Activated naive CD4-positive, alpha-beta T cell treated with anti-CD3 and anti-CD28 coated beads for 36 hours (primary cell): Measurements from ENCODE around the gene NCOA4. TPM values are rescaled to one million over a fixed set of nuclear protein-coding genes. Genes with fewer than 3 reads are reported as not detected.
"Not testable (repeated sequence)": the region's sequence is repeated elsewhere in the genome, so short reads cannot be mapped to it uniquely, and the experiment has no call there.

Source experiments
- CTCF ChIA-PET: fragments of 350-600 bp; sonication (Branson Sonifier 250); formaldehyde crosslinking; loops from one replicate; lab custom pipeline; 2021; ENCODE audit warnings: antibody characterized with exemption; lab: Charles Lee
- DNase-seq: peaks from one replicate; pipeline ENCODE4 v3.0.0-alpha.2; 2020
- H3K27ac Mint-ChIP-seq: one replicate; pipeline ENCODE4 v1.8.0; 2021; ENCODE audit warnings: mild to moderate bottlenecking, mixed read lengths
- H3K27me3 Mint-ChIP-seq: one replicate; pipeline ENCODE4 v1.8.0; 2021; ENCODE audit warnings: low read depth, mixed read lengths
- H3K36me3 Mint-ChIP-seq: one replicate; pipeline ENCODE4 v1.8.0; 2021; ENCODE audit warnings: low read depth, mixed read lengths
- H3K4me1 Mint-ChIP-seq: one replicate; pipeline ENCODE4 v1.8.0; 2021; ENCODE audit warnings: low read depth, mixed read lengths
- H3K4me3 Mint-ChIP-seq: one replicate; pipeline ENCODE4 v1.8.0; 2021; ENCODE audit warnings: mild to moderate bottlenecking, moderate library complexity, mixed read lengths
- H3K9me3 Mint-ChIP-seq: one replicate; pipeline ENCODE4 v1.8.0; 2021; ENCODE audit warnings: mixed read lengths
- intact Hi-C: fragments of 100-400 bp; cut with micrococcal nuclease; formaldehyde crosslinking; loops from one replicate; pipeline ENCODE4 v1.15.1; 2023
- total RNA-seq, 2 experiments: library from RNA; stranded (reverse); gene quantifications; one replicate each; pipeline ENCODE4 v1.2.3, GENCODE V29; 2021

NCOA4 gene
- total RNA-seq, 2 experiments from 2014 or later: 74.2 to 75.0 TPM

GRCh38 chr10:45997994-45998763, 32.2 kb downstream of the NCOA4 start:
- Mint-ChIP-seq H3K27me3 (no peaks in the 10 kb centered on the region), H3K4me1 (no peaks in the 10 kb centered on the region), H3K27ac (no peak overlapping the region), H3K4me3 (no peak overlapping the region), H3K36me3 (peaks cover 37% of the 10 kb centered on the region), H3K9me3 (peaks cover 2% of the 10 kb centered on the region)
- CTCF ChIA-PET: interaction anchor here (0.6 kb wide), 1 partner anchor 271 kb away, joined by 5 read pairs; no protein-coding TSS in a partner anchor
- no peak for DNase-seq
- intact Hi-C loops: no loop called here

DNA sequence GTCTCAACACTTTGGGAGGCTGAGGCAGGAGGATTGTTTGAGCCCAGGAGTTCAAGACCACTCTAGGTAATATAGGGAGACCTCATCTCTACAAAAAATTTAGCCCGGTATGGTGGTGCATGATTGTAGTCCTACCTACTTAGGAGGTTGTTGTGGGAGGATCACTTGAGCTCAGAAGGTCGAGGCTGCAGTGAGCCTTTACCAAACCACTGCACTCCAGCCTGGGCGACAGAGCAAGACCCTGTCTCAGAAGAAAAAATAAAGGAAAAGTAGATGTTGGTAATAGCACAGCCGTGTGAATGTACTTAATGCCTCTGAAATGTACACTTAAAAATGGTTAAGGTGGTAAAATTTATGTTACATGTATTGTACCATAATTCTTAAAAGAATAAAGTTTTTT, 32.9 kb downstream of the NCOA4 start:
- peaks cover 2% of the 10 kb centered on the region for H3K9me3 Mint-ChIP-seq
- no peaks in the 10 kb centered on the region for H3K27me3 Mint-ChIP-seq
- no peak overlapping the region for H3K27ac Mint-ChIP-seq
- CTCF ChIA-PET: no interaction called here
- peaks cover 38% of the 10 kb centered on the region for H3K36me3 Mint-ChIP-seq
- no peak overlapping the region for H3K4me3 Mint-ChIP-seq
- no peaks in the 10 kb centered on the region for H3K4me1 Mint-ChIP-seq
- no peak for DNase-seq
- intact Hi-C loops: no loop called here

GRCh38 chr10:45985590-45985989, 44.8 kb downstream of the NCOA4 start:
- H3K36me3 Mint-ChIP-seq, DNase-seq, H3K4me1 Mint-ChIP-seq, H3K4me3 Mint-ChIP-seq, H3K9me3 Mint-ChIP-seq, H3K27me3 Mint-ChIP-seq, H3K27ac Mint-ChIP-seq, intact Hi-C loops, CTCF ChIA-PET: not testable (repeated sequence)

GRCh38 chr10:45984473-45984872, 46.0 kb downstream of the NCOA4 start:
- H3K27ac Mint-ChIP-seq, H3K9me3 Mint-ChIP-seq, H3K4me1 Mint-ChIP-seq, DNase-seq, H3K27me3 Mint-ChIP-seq, intact Hi-C loops, H3K4me3 Mint-ChIP-seq, CTCF ChIA-PET, H3K36me3 Mint-ChIP-seq: not testable (repeated sequence)

- H3K4me3 Mint-ChIP-seq, H3K27ac Mint-ChIP-seq, H3K4me1 Mint-ChIP-seq, CTCF ChIA-PET, H3K27me3 Mint-ChIP-seq, H3K36me3 Mint-ChIP-seq, intact Hi-C loops, H3K9me3 Mint-ChIP-seq: not testable (repeated sequence)
- DNase-seq: peak; percentile 54
These were observed 46.8 kb downstream of the NCOA4 start for GRCh38 chr10:45983538-45984186.

DNA sequence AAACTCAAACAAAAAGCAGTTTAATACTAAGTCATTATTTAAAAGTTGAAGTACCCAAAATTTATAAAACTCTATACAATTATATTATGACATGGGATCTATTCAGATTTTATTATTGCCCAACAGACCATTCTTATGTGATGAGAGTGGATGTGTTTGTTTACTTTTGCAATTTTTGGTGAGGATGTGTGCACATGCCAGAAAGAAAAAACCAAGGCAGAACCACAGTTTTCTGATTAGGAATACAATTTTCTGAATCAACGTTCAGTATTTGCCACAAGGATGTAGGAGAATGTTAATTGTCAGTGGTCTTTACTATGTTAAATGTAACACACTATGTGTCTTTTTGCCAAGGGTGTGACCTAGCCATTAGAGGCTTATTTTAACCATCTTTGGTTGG, 49.1 kb downstream of the NCOA4 start:
- CTCF ChIA-PET, H3K27ac Mint-ChIP-seq, H3K4me3 Mint-ChIP-seq, H3K27me3 Mint-ChIP-seq, H3K36me3 Mint-ChIP-seq, H3K4me1 Mint-ChIP-seq, intact Hi-C loops, H3K9me3 Mint-ChIP-seq, DNase-seq: not testable (repeated sequence)

- H3K4me3 Mint-ChIP-seq, H3K27me3 Mint-ChIP-seq, CTCF ChIA-PET, H3K36me3 Mint-ChIP-seq, H3K27ac Mint-ChIP-seq, H3K9me3 Mint-ChIP-seq, DNase-seq: not testable (repeated sequence)
- intact Hi-C loops: loop anchor here (10.0 kb wide), 1 partner anchor 974 kb away; the partner anchor contains the start of gene ZNF22
- peaks cover 14% of the 10 kb centered on the region for H3K4me1 Mint-ChIP-seq
These were observed 51.9 kb downstream of the NCOA4 start for GRCh38 chr10:45978554-45978953.

- Mint-ChIP-seq H3K4me3 (peak overlapping the region; percentile 54), H3K4me1 (peaks cover 26% of the 10 kb centered on the region)
- H3K27ac Mint-ChIP-seq, H3K9me3 Mint-ChIP-seq, H3K27me3 Mint-ChIP-seq, DNase-seq, CTCF ChIA-PET, H3K36me3 Mint-ChIP-seq: not testable (repeated sequence)
- intact Hi-C loops: loop anchor here (10.0 kb wide), 1 partner anchor 969 kb away; the partner anchor contains the start of gene ZNF22
These were observed 56.4 kb downstream of the NCOA4 start for GRCh38 chr10:45974041-45974440.

DNA sequence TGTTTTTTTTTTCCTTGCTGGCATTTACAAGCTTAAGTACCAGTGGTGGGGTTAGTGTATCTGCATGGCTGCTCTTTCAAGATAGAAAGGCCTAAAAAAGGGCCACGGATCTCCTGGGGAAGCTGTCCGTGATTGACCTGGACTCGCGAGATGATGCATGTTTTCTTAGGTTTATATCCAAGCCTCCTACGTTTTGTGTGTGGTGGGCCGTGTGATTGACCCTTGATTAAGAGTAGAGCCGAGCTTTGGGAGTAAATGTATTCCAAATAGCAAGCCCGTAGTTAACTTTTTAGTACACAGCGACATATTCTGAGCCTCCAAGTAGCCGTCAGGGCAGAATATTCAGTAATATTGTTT, 57.6 kb downstream of the NCOA4 start:
- CTCF ChIA-PET: interaction anchor here (0.6 kb wide), 1 partner anchor 12 kb away, joined by 3 read pairs; no protein-coding TSS in a partner anchor
- Mint-ChIP-seq H3K4me3 (peak overlapping the region; percentile 93), H3K4me1 (peaks cover 29% of the 10 kb centered on the region), H3K27ac (peak overlapping the region; percentile 82)
- intact Hi-C loops: loop anchor here (1.0 to 10.0 kb wide), 3 partner anchors 51 to 968 kb away; partner anchors contain the start of gene ZNF22
- not testable (repeated sequence) for H3K27me3 Mint-ChIP-seq, H3K36me3 Mint-ChIP-seq, H3K9me3 Mint-ChIP-seq, DNase-seq

GRCh38 chr10:45972106-45972812, 58.2 kb downstream of the NCOA4 start, which contains the start of gene TIMM23:
Gene TIMM23, plus strand, starts transcription at chr10:45972489. Its CDS starts 136 bp downstream, at chr10:45972625.
- Mint-ChIP-seq H3K4me3 (peak within 1 kb of the TSS; percentile 93), H3K27ac (peak within 1 kb of the TSS; percentile 82), H3K4me1 (peaks cover 29% of the 10 kb centered on the region)
- H3K9me3 Mint-ChIP-seq, H3K27me3 Mint-ChIP-seq, H3K36me3 Mint-ChIP-seq: not testable (repeated sequence)
- CTCF ChIA-PET: interaction anchor here (0.6 kb wide), 1 partner anchor 12 kb away, joined by 3 read pairs; no protein-coding TSS in a partner anchor
- intact Hi-C loops: loop anchor here (1.0 to 10.0 kb wide), 3 partner anchors 51 to 967 kb away; partner anchors contain the start of gene ZNF22
- peak; percentile 89 for DNase-seq

DNA sequence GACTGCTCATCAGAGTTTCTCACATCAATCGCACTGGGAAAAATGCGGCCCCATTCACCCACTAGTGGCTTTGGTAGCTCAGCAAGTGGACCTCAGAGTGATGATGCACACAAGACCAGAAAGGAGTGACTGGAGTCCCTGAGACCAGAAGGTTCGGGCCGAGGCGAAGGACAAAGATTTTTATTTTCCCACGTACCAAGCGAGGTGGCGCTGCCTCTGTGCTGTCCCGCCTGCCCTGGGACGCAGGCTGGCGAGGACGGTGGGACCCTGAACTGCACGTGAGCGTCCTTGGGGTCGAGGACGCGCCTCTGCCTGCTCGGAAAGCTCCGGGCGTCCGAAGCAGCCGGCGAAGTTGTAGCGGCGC, 58.7 kb downstream of the NCOA4 start:
- H3K36me3 Mint-ChIP-seq, H3K9me3 Mint-ChIP-seq, CTCF ChIA-PET, H3K27me3 Mint-ChIP-seq: not testable (repeated sequence)
- Mint-ChIP-seq H3K4me3 (peak overlapping the region; percentile 93), H3K27ac (peak overlapping the region; percentile 82), H3K4me1 (peaks cover 32% of the 10 kb centered on the region)
- peak; percentile 8 for DNase-seq
- intact Hi-C loops: loop anchor here (1.0 to 10.0 kb wide), 3 partner anchors 52 to 967 kb away; partner anchors contain the start of gene ZNF22

- H3K9me3 Mint-ChIP-seq, H3K27me3 Mint-ChIP-seq, CTCF ChIA-PET, DNase-seq, H3K36me3 Mint-ChIP-seq: not testable (repeated sequence)
- intact Hi-C loops: loop anchor here (10.0 kb wide), 1 partner anchor 966 kb away; the partner anchor contains the start of gene ZNF22
- Mint-ChIP-seq H3K4me1 (peaks cover 34% of the 10 kb centered on the region), H3K27ac (peak overlapping the region; percentile 24), H3K4me3 (peak overlapping the region; percentile 93)
These were observed 59.4 kb downstream of the NCOA4 start for GRCh38 chr10:45971019-45971418.
